OCI-LY3 (cell line): Measurements from ENCODE around the gene UBE2L6.

Experiments
- H2AFZ ChIP-seq: fragments of 200-600, 300-600 bp; shearing (Covaris generic); 2 replicates; pipeline ENCODE4 v1.6.0; 2014; ENCODE audit warnings: antibody characterized with exemption, low read depth, low read length
- H3K27ac ChIP-seq: fragments of 200-600, 300-600 bp; sonication (generic); 2 replicates; pipeline ENCODE4 v1.5.1; 2014; ENCODE audit warnings: mild to moderate bottlenecking, low read length, moderate library complexity, mixed read lengths
- H3K27me3 ChIP-seq: fragments of 200-600, 300-600 bp; sonication (generic); 2 replicates; pipeline ENCODE4 v1.6.1; 2014; ENCODE audit warnings: low read depth, low read length, mixed read lengths
- H3K36me3 ChIP-seq: fragments of 200-600, 300-600 bp; sonication (generic); replicated peaks from 2 replicates; pipeline ENCODE3; 2014; ENCODE audit warnings: low read depth, low read length, mixed read lengths
- H3K4me1 ChIP-seq: fragments of 300-600, 200-600 bp; sonication (generic); 2 replicates; pipeline ENCODE4 v1.6.1; 2014; ENCODE audit warnings: low read length, mixed read lengths
- H3K4me2 ChIP-seq: fragments of 200-600, 300-600 bp; sonication (generic); 2 replicates; pipeline ENCODE4 v1.6.1; 2014; ENCODE audit warnings: low read length, mixed read lengths
- H3K4me3 ChIP-seq: fragments of 300-600, 200-600 bp; sonication (generic); 2 replicates; pipeline ENCODE4 v1.5.1; 2014; ENCODE audit warnings: antibody characterized with exemption, mild to moderate bottlenecking, low read length, moderate library complexity
- H3K79me2 ChIP-seq: fragments of 300-600, 200-600 bp; shearing (Covaris generic); 2 replicates; pipeline ENCODE4 v1.6.1; 2014; ENCODE audit warnings: mild to moderate bottlenecking, low read length, mixed read lengths
- H3K9ac ChIP-seq: fragments of 300-600, 200-600 bp; shearing (Covaris generic); 2 replicates; pipeline ENCODE4 v1.6.0; 2014; ENCODE audit warnings: mild to moderate bottlenecking, low read length, moderate library complexity
- H3K9me3 ChIP-seq: fragments of 200-600, 300-600 bp; shearing (Covaris generic); 2 replicates; pipeline ENCODE4 v1.6.1; 2014; ENCODE audit warnings: low read length, mixed read lengths; ENCODE audit not compliant: insufficient read depth
- H4K20me1 ChIP-seq: fragments of 200-600, 300-600 bp; sonication (generic); 2 replicates; pipeline ENCODE4 v1.6.1; 2016; ENCODE audit warnings: low read length, mixed read lengths; ENCODE audit not compliant: insufficient read depth
- CTCF ChIP-seq: fragments of 200-600, 300-600 bp; sonication (generic); IDR thresholded peaks from 2 replicates; pipeline ENCODE4 v1.5.1; 2014; ENCODE audit warnings: antibody characterized with exemption, low read length, low read depth
- EZH2phosphoT487 ChIP-seq: fragments of 200-600 bp; shearing (Covaris generic); IDR thresholded peaks from 2 replicates; pipeline ENCODE4 v1.6.1; 2018; ENCODE audit warnings: antibody characterized with exemption, mixed run types, low read depth

The UBE2L6 gene

GRCh38 chr11:57521116-57521515, 46.4 kb downstream of the UBE2L6 start:
- H4K20me1 ChIP-seq = no peaks in the 10 kb centered on the region
- peaks cover 1% of the 10 kb centered on the region for H3K79me2 ChIP-seq
- no peak overlapping the region for H3K4me3 ChIP-seq
- H2AFZ ChIP-seq = no peak overlapping the region
- H3K27ac ChIP-seq = no peak overlapping the region
- H3K4me1 ChIP-seq = peaks cover 7% of the 10 kb centered on the region; the same call in 1 of the 2 replicates
- TF ChIP-seq EZH2phosphoT487 (no peak), CTCF (no peak)
- peaks cover 11% of the 10 kb centered on the region for H3K36me3 ChIP-seq
- no peak overlapping the region for H3K4me2 ChIP-seq
- no peaks in the 10 kb centered on the region for H3K9me3 ChIP-seq
- no peak overlapping the region for H3K9ac ChIP-seq
- no peaks in the 10 kb centered on the region for H3K27me3 ChIP-seq

- peak overlapping the region; percentile 89 for H3K4me3 ChIP-seq
- peak overlapping the region; percentile 86 for H3K9ac ChIP-seq
- H3K4me2 ChIP-seq = peak overlapping the region; percentile 80
- peaks cover 51% of the 10 kb centered on the region for H3K79me2 ChIP-seq
- peaks cover 19% of the 10 kb centered on the region for H3K4me1 ChIP-seq
- no peak for TF ChIP-seq CTCF
- TF ChIP-seq EZH2phosphoT487 = no peak
- H3K9me3 ChIP-seq = no peaks in the 10 kb centered on the region
- H2AFZ ChIP-seq = peak overlapping the region; percentile 95
- peaks cover 6% of the 10 kb centered on the region; the same call in 1 of the 2 replicates for H4K20me1 ChIP-seq
- peak overlapping the region; percentile 56; the same call in 1 of the 2 replicates for H3K27ac ChIP-seq
- no peaks in the 10 kb centered on the region for H3K27me3 ChIP-seq
- peaks cover 13% of the 10 kb centered on the region for H3K36me3 ChIP-seq
These were observed 51.4 kb downstream of the UBE2L6 start for GRCh38 chr11:57516061-57516443.

- no peak for TF ChIP-seq EZH2phosphoT487
- 0 out of 2 replicates have a peak, but pooled peaks have one; percentile 19 for TF ChIP-seq CTCF
- Histone ChIP-seq H3K4me2 (peak within 1 kb of the TSS; percentile 80), H3K36me3 (peaks cover 13% of the 10 kb centered on the region), H3K27ac (peak within 1 kb of the TSS; percentile 56), H4K20me1 (peaks cover 6% of the 10 kb centered on the region; the same call in 1 of the 2 replicates), H2AFZ (peak within 1 kb of the TSS; percentile 95), H3K4me3 (peak within 1 kb of the TSS; percentile 89), H3K79me2 (peaks cover 53% of the 10 kb centered on the region), H3K27me3 (no peaks in the 10 kb centered on the region), H3K9me3 (no peaks in the 10 kb centered on the region), H3K9ac (peak within 1 kb of the TSS; percentile 86), H3K4me1 (peaks cover 19% of the 10 kb centered on the region)
These were observed 52.0 kb downstream of the UBE2L6 start, which contains the start of gene SLC43A1 for GRCh38 chr11:57515332-57516060. SLC43A1 (minus strand) TSS chr11:57515702; CDS start chr11:57514111, 1,591 bp downstream.

- peak overlapping the region; percentile 56 for H3K27ac ChIP-seq
- TF ChIP-seq CTCF (no peak), EZH2phosphoT487 (no peak)
- peak overlapping the region; percentile 52 for H2AFZ ChIP-seq
- H3K9ac ChIP-seq = peak overlapping the region; percentile 86
- H3K27me3 ChIP-seq = no peaks in the 10 kb centered on the region
- peaks cover 56% of the 10 kb centered on the region for H3K79me2 ChIP-seq
- peak overlapping the region; percentile 80 for H3K4me2 ChIP-seq
- H3K4me3 ChIP-seq = peak overlapping the region; percentile 89
- H4K20me1 ChIP-seq = peaks cover 6% of the 10 kb centered on the region; the same call in 1 of the 2 replicates
- H3K4me1 ChIP-seq = peaks cover 19% of the 10 kb centered on the region
- no peaks in the 10 kb centered on the region for H3K9me3 ChIP-seq
- peaks cover 13% of the 10 kb centered on the region for H3K36me3 ChIP-seq
These were observed 52.7 kb downstream of the UBE2L6 start for GRCh38 chr11:57514538-57515331.
